ENCODE data around the gene M1AP. TPM values are rescaled to one million over a fixed set of nuclear protein-coding genes. Genes with fewer than 3 reads are reported as not detected.
A peak's percentile ranks its signal among the peaks of the same experiment; 100 is the strongest.

Gene M1AP
- total RNA-seq, 1 experiment from 2014 or later = 7.6 TPM

DNA sequence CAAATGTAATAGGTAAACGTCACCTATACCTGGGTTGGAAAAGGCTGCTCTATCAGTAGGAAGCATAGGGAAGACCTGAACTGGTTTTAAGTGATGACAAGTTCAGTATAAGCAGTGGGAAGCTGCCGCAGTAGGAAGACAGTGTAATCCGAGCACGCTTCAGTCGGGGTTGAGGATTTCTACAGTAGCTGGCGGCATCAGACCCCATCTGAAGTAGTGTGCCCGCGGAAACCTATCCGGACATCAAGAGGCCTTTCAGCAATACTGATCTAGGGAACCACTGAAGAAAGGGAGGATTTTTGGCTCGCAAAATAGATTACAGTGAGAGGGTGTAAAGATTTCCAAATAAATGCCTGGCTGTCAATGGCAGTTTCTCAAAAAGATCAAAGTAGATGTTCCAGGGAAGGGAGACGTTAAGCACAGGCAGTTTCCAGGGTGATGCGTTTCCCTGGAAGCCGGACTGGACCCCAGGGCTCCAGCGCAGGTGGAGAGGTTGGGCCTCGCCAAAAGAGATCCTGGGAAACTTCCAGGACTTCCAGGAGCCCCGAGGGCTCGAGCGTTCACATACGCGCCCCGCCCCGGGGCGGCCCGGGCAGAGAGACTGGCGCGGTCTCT is 99.7 kb downstream of the M1AP start:
- H4K20me1 ChIP-seq (ENCODE audit: control insufficient read depth, insufficient read depth, insufficient read length) = no peaks in the 10 kb centered on the region
- H3K27me3 Mint-ChIP-seq (ENCODE audit: low read depth) = peaks cover 52% of the 10 kb centered on the region
- no peaks in the 10 kb centered on the region; the same call in 1 of the 2 replicates for H3K27me3 ChIP-seq (ENCODE audit: insufficient read depth, low read length)
- no peak overlapping the region for H2BK15ac ChIP-seq (ENCODE audit: low read depth, low read length)
- H3K27ac ChIP-seq (ENCODE audit: insufficient read length, low read depth, low read length) = no peak overlapping the region
- H2AFZ ChIP-seq (ENCODE audit: low read length) = no peak overlapping the region
- DNase-seq = no peak
- peaks cover 26% of the 10 kb centered on the region in 2 experiments for H3K4me1 Mint-ChIP-seq
- H3K36me3 Mint-ChIP-seq (ENCODE audit: insufficient read depth in 1 of 3, low read depth in 3 of 3) = peaks cover 0 to 7% (median 4%) of the 10 kb centered on the region in 3 experiments; a peak in 6 of 7 replicates
- H2BK5ac ChIP-seq (ENCODE audit: insufficient read length, low read length) = no peak overlapping the region
- H3K23me2 ChIP-seq (ENCODE audit: insufficient read length, low read depth, low read length, poor library complexity, severe bottlenecking) = peaks cover 8% of the 10 kb centered on the region
- no CpG with 5 or more reads among the region's 26 CpGs for WGBS (ENCODE audit: extremely low coverage, insufficient read length, low lambda C conversion rate)
- no peaks in the 10 kb centered on the region for H3K9me3 Mint-ChIP-seq
- H3K79me2 ChIP-seq (ENCODE audit: insufficient read depth, low read length) = 0 out of 2 replicates have a peak, but pooled peaks cover 2% of the 10 kb centered on the region
- H4K8ac ChIP-seq (replicated peaks; ENCODE audit: insufficient read length, low read depth, low read length) = no peak overlapping the region
- no peak overlapping the region for H3K14ac ChIP-seq (ENCODE audit: insufficient read depth, low read length)
- no peak overlapping the region for H4K5ac ChIP-seq (ENCODE audit: insufficient read length, low read depth, low read length)
- TF ChIP-seq, protein P1, sequence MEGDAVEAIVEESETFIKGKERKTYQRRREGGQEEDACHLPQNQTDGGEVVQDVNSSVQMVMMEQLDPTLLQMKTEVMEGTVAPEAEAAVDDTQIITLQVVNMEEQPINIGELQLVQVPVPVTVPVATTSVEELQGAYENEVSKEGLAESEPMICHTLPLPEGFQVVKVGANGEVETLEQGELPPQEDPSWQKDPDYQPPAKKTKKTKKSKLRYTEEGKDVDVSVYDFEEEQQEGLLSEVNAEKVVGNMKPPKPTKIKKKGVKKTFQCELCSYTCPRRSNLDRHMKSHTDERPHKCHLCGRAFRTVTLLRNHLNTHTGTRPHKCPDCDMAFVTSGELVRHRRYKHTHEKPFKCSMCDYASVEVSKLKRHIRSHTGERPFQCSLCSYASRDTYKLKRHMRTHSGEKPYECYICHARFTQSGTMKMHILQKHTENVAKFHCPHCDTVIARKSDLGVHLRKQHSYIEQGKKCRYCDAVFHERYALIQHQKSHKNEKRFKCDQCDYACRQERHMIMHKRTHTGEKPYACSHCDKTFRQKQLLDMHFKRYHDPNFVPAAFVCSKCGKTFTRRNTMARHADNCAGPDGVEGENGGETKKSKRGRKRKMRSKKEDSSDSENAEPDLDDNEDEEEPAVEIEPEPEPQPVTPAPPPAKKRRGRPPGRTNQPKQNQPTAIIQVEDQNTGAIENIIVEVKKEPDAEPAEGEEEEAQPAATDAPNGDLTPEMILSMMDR (conservative IDR thresholded peaks at IDR 0.05) = no peak
- peak overlapping the region; percentile 74 to 85 for H3K4me3 Mint-ChIP-seq
- no peak overlapping the region for H2BK120ac ChIP-seq (ENCODE audit: low read depth, low read length, poor library complexity, severe bottlenecking)
- no peaks in the 10 kb centered on the region for H3K9me3 ChIP-seq (ENCODE audit: control insufficient read depth, low read depth, low read length)
- H3K4ac ChIP-seq (ENCODE audit: low read depth, low read length) = no peak overlapping the region
- peak overlapping the region; percentile 78 for H3K4me2 ChIP-seq (ENCODE audit: insufficient read depth, insufficient read length, low read length)
- H3K9ac ChIP-seq (ENCODE audit: extremely low read depth, insufficient read length, low read length) = no peak overlapping the region
- H2BK12ac ChIP-seq (ENCODE audit: insufficient read length, low read depth, low read length) = no peak overlapping the region
- no peak overlapping the region for H2AK5ac ChIP-seq (ENCODE audit: insufficient read length, low read length)
- H4K91ac ChIP-seq (ENCODE audit: insufficient read length, low read depth, low read length) = no peak overlapping the region
- no peak overlapping the region for H2BK20ac ChIP-seq (ENCODE audit: low read depth, low read length, poor library complexity, severe bottlenecking)
- H3K27ac Mint-ChIP-seq = peak overlapping the region in 1 of 3 experiments; percentile 88; a peak in 1 of 7 replicates
- no peak overlapping the region for H3K23ac ChIP-seq (ENCODE audit: insufficient read length, low read depth, low read length)
- no peak overlapping the region for H3K56ac ChIP-seq (ENCODE audit: insufficient read length, low read depth, low read length)
- 0 out of 2 replicates have a peak, but pooled peaks cover 2% of the 10 kb centered on the region for H3K4me1 ChIP-seq (ENCODE audit: insufficient read depth, low read length)
- no peak overlapping the region for H3K18ac ChIP-seq (ENCODE audit: insufficient read length, low read depth, low read length)
- no peaks in the 10 kb centered on the region for H3K79me1 ChIP-seq (ENCODE audit: insufficient read depth, low read depth, low read length, poor library complexity, severe bottlenecking)
- no peak overlapping the region for H3T11ph ChIP-seq (ENCODE audit: low read length)
